HG02970 (cell line): Measurements from ENCODE around the gene ZNF385B.

Experiments
- ATAC-seq: cut with Tn5 transposase; IDR thresholded peaks from one replicate; pipeline ENCODE4 v1.9.1; 2021; ENCODE audit warnings: mild to moderate bottlenecking, moderate library complexity, moderate number of reproducible peaks; ENCODE audit not compliant: unreplicated experiment, low FRiP score

ZNF385B gene

DNA sequence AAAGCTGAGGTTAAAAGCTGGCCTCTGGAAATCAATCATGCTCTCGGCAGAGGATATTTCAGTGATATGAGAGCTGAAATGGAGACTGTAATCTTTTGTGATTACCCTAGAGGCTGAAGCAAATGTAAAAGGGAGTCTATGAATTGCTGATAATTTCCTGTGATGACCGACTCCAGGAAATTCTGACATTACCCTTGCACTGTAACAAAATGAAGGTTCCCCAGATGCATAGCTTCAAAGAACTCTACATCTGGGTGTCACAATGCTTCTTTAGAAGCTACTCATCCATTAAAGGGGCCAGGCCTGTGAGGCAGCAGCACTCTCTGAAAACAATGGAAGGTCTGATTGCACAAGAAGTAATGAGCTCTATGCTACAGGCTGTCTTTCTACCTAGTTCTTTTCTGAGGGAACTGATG, 328.5 kb downstream of the ZNF385B start:
- no peak for ATAC-seq

DNA sequence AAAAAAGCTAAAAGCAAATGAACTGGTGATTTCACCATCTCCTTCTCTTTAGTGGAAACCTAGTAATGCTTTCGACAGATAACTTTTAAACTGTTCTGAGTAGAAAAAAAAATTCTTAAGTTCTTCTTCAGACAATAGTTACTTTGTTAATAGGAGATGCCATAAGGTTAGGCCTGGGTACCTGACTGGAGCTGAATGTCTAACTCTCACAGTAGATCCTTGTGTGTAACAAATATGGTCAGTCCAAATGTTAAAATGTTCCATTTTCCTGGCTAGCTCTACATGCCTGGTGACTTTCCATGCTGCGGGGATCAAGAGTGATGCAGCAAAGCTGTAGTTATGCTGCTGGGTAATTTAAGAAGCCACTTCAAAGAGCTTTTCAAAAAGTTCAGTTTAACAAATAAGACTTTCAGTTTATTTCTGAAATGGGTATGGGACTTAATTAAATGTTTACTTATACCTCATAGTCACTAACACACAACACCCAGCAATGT, 332.8 kb downstream of the ZNF385B start:
- no peak for ATAC-seq

- ATAC-seq = no peak
These were observed 336.1 kb downstream of the ZNF385B start for GRCh38 chr2:179525340-179525739.

GRCh38 chr2:179524809-179525339, 336.5 kb downstream of the ZNF385B start:
- ATAC-seq = no peak

DNA sequence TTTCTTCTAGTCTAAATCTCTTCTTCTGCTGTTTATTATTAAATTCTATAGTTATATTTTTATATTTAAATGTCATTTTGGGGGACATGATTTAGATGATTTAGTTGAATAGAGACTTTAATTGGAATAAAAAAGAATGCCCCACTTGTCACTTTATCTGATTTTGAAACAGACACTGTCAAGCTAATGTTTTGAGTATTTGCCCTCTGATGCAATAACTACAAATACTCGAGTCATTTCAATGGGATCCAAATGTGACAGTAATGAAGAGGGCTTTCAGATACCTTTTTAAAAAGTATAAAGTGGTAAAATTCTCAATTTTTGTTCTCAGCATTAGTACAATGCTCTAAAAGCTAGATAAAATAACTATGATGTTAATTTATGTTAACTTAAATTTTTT, 339.5 kb downstream of the ZNF385B start:
- ATAC-seq = no peak

DNA sequence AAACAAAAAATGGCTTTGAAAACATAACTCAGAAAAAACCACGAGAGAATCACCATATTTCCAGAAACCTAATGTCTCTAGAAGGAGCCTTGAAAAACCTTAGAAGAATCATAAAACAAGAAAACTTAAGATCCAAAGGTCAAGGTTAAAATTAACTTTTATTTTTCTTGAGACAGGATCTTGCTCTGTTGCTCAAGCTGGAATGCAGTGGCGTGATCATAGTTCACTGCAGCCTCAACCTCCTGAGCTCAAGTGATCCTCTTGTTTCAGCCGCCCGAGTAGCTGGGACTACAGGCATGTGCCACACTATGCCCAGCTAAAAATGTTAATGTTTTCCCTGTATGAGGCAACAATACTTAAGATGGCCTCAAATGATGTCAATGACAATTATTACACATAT, 342.6 kb downstream of the ZNF385B start:
- ATAC-seq = no peak

GRCh38 chr2:179513181-179513580, 348.2 kb downstream of the ZNF385B start:
- no peak for ATAC-seq

DNA sequence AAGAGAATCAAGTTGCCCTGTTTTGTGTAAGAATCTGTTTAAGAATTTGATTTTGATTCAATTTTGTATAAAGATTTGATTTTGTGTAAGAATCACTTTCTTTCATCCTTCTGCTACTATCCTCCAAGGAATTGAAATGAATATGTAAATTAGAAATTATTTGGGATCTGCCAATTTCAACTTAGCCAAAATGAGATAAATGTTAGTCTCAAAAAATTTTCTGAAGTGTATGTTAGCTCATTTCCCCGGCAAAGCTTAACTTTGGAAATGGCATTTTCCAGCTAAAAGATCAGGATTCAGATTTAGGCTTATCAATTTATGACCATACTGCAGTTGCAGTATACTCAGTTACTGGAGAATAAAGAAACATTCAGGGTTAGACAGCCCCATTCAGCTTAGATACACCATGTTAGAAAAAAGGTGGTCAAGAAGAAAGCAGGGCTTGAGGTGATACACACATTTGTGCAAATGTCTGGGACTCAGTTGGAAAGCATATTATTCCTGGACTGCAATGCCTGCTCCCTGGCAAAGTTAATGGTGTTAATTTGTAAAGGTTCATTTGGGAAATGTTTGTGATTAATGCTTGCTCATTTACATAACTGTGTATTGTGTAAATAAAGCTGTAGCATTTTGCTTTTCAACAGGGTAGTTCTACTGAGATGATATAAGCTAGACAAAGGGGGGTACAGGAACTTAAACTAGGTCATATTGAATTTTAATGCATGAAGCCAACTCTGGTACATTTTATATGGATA, 349.0 kb downstream of the ZNF385B start:
- ATAC-seq = no peak

GRCh38 chr2:179511105-179511789, 350.2 kb downstream of the ZNF385B start:
- no peak for ATAC-seq

DNA sequence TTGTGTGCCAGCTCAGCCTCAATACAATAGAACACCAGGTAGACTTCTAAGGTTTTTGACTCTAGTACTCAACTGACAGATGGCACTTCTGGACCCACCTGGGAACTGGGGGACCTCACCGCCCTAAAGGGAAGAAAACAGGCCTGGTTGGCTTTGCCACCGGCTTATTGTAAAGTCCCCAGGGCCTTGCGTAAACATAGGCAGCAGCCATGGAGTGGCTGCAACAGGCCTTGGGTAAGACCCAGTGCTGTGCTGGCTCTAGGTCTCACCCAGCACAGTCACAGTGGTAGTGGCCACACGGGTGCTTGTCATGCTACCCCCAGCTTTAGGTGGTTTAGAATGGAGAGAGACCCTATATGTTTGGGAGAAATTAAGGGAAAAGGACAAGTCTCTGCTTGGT, 366.1 kb downstream of the ZNF385B start:
- ATAC-seq = no peak

DNA sequence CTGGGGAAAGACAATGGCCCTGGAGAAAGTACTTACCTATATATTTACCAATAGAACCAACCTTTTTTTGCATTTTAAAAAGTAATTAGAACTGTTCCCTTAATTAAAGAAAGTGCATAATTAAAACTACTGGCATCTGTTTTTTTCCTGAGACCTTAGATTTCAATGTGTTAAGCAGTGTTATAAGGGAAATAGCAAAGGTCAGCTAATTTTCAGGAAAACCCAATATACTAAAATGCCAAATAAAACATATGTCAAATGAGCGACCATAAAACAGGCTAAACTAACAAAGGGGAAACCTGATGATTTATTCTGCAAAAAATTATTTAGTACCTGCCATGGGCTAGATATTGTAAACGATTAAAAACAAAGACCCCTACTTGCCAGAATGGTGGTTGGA, 372.8 kb downstream of the ZNF385B start:
- no peak for ATAC-seq

GRCh38 chr2:179487010-179487731, 374.2 kb downstream of the ZNF385B start:
- ATAC-seq = no peak

DNA sequence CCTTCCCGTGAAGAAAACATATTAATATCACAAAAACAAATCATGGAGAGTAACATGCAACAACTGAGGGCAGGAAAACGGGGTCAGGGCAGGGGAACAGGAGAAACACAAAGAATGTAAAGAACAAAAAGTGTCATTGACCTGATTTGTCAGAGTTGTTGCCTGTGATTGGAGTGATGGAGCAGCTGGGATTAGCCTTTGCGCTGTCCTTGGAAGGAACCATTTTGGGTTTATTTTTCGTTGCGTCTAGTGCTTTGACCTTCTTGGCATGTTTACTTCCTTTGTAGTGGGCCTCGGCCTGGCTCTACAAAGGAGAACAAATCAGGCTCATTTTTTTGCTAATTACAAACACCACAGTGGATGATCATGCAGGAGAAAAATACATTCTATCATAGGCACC, 378.3 kb downstream of the ZNF385B start:
- no peak for ATAC-seq

DNA sequence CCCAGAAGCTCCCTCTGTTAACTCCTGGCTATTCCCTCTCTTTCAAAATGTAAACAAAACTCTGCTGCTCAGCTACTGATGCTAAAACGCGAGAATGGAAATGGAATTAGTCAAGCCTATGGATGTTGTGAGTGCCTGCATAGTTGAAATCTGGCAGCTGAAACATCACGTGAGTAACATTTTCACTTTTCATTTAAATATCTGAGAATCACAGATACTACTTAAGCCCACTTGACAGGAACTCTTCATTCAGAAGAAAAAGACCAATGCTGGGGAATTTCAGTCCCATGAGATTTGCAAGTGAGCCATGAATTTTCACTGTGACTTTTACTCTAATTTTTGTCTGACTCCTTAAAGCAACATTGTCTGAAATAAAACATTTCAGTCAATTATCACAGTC, 381.5 kb downstream of the ZNF385B start:
- ATAC-seq = no peak

- ATAC-seq = no peak
These were observed 382.6 kb downstream of the ZNF385B start for GRCh38 chr2:179478771-179479170.

GRCh38 chr2:179470992-179471391, 390.4 kb downstream of the ZNF385B start:
- no peak for ATAC-seq

- ATAC-seq = no peak
These were observed 391.3 kb downstream of the ZNF385B start for GRCh38 chr2:179470089-179470488.

DNA sequence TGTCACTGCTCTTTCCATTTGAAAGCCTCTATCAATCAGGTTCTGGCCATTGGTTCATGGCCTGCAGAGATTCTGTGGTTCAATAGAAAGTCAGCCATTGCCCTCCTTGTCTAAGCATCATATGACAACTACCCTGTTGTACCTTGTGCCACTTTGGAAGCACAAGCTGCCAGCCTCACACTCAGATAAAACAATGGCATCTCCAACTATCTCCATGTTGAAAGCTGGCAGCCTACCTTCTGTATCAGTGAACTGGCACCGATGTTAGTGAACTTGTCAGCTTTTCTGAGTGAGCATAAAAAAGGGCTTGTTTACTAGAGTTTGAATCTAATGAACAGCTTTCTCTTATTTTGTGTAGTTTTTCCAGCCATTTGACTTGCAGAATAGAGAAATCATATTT, 393.5 kb downstream of the ZNF385B start:
- no peak for ATAC-seq

GRCh38 chr2:179467111-179467510, 394.3 kb downstream of the ZNF385B start:
- no peak for ATAC-seq

DNA sequence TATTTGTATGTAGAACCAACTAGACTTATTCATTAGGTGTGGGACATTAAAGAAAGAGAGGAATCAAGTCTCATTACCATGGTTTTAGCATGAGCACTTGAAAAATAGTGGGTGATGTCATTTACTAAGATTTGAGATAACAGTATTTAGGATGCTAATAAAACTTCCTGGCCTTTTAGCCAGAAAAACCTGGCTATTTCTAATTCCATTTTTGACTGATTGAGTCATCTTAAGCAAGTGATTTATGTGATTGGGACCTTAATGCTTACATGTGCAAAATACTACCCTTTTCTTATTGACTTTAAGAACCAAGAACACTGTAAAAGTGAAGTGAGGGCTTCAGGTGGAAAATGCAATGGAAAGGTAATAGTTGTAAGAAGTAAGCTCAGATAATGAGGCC, 400.0 kb downstream of the ZNF385B start:
- ATAC-seq = no peak
